Activated CD4-positive, alpha-beta memory T cell treated with anti-CD3 and anti-CD28 coated beads for 36 hours (primary cell): Measurements from ENCODE around the gene GALNT10. TPM values are rescaled to one million over a fixed set of nuclear protein-coding genes. Genes with fewer than 3 reads are reported as not detected.

ENCODE experiments used
- CTCF ChIA-PET: fragments of 350-600 bp; sonication (Branson Sonifier 250); formaldehyde crosslinking; loops from one replicate; lab custom pipeline; 2021; ENCODE audit warnings: antibody characterized with exemption, inconsistent platforms; lab: Charles Lee
- POLR2A ChIA-PET: fragments of 350-600 bp; sonication (Branson Sonifier 250); formaldehyde crosslinking; loops from one replicate; lab custom pipeline; 2021; ENCODE audit warnings: antibody characterized with exemption; lab: Charles Lee
- DNase-seq: peaks from one replicate; pipeline ENCODE4 v3.0.0-alpha.2; 2020
- H3K27ac Mint-ChIP-seq: one replicate; pipeline ENCODE4 v1.8.0; 2021; ENCODE audit warnings: mixed read lengths
- H3K27me3 Mint-ChIP-seq: one replicate; pipeline ENCODE4 v1.8.0; 2021; ENCODE audit warnings: mixed read lengths
- H3K36me3 Mint-ChIP-seq: one replicate; pipeline ENCODE4 v1.8.0; 2021; ENCODE audit warnings: mixed read lengths
- H3K4me1 Mint-ChIP-seq: one replicate; pipeline ENCODE4 v1.8.0; 2021; ENCODE audit warnings: low read depth, mixed read lengths
- H3K4me3 Mint-ChIP-seq: one replicate; pipeline ENCODE4 v1.8.0; 2021; ENCODE audit warnings: mild to moderate bottlenecking, mixed read lengths
- H3K9me3 Mint-ChIP-seq: one replicate; pipeline ENCODE4 v1.8.0; 2021; ENCODE audit warnings: mixed read lengths
- intact Hi-C: fragments of 100-400 bp; cut with micrococcal nuclease; formaldehyde crosslinking; loops from one replicate; pipeline ENCODE4 v1.15.1; 2023
- total RNA-seq, 2 experiments: library from RNA; stranded (reverse); gene quantifications; one replicate each; pipeline ENCODE4 v1.2.3, GENCODE V29; 2021

GALNT10 gene
- total RNA-seq, 2 experiments from 2014 or later, result 23.8 to 26.9 TPM

DNA sequence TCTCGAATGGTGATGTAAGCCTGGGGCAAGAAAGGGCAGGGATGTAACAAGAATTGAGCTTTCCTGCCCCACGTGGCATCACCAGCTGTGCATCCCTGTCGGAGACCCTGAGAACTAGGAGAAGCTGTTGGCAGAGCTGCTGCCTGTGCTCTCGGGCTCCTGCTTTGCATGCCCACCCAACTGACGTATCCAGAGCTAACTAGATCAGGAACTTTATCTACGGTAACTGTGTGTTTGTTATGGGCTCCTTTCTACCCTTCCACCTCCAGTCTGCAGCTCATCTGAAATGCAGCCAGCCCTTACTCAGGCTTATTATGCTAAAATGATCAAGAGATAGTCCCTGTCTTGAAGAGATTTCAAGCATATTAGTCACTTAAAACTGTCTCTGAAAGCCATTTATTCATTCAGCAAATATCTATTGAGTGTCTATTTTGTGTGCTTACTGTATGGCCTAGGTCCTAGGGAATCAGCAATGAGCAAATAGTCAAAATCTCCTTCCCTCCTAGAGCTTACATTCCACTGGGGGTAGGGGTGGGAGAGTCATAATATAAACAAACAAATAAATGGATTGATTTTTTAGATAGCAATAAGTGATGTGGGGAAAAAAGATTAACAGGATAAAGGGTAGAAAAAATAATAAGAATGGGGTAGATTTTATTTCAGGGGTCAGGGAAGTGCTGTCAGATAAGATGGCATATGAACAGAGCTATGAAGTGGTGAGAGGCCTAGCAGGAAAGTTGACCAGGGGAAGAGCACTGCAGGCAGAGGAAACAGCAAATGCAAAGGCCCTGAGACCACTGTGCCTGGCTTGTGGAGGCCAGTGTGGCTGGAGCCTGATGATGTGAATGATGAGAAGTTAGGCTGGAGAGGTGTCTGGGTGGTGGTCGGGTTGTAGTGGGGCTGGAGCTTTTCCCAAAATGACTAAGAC lies 118.2 kb downstream of the GALNT10 start:
- Mint-ChIP-seq H3K9me3 (peaks cover 12% of the 10 kb centered on the region), H3K4me1 (peaks cover 30% of the 10 kb centered on the region), H3K27ac (no peak overlapping the region), H3K27me3 (no peaks in the 10 kb centered on the region), H3K36me3 (peaks cover 26% of the 10 kb centered on the region), H3K4me3 (no peak overlapping the region)
- ChIA-PET POLR2A (no interaction called here), CTCF (no interaction called here)
- DNase-seq, result no peak
- intact Hi-C loops, result no loop called here

DNA sequence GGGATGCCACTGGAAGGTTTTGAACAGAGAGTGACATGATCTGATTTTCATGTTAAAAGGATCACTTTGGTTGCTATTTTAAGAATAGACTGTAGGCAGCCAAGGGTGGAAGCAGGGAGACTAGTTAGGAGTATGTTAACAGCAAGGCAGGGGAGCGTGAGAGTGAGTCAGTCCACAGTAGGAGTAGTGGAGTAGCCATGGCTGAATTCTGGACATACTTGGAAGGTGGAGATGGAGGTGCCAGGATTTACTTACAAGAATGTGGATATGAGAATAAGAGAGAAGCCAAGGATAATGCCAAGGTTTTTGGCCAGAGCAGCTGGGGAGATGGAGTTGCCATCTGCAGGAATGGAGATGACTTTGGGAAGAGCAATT lies 118.8 kb downstream of the GALNT10 start:
- intact Hi-C loops, result no loop called here
- no peaks in the 10 kb centered on the region for H3K27me3 Mint-ChIP-seq
- DNase-seq, result no peak
- H3K9me3 Mint-ChIP-seq, result peaks cover 7% of the 10 kb centered on the region
- CTCF ChIA-PET, result interaction anchor here (1.0 kb wide), 1 partner anchor 237 kb away, joined by 3 read pairs; no protein-coding TSS in a partner anchor
- H3K36me3 Mint-ChIP-seq, result peaks cover 20% of the 10 kb centered on the region
- POLR2A ChIA-PET, result no interaction called here
- H3K4me1 Mint-ChIP-seq, result peaks cover 30% of the 10 kb centered on the region
- no peak overlapping the region for H3K4me3 Mint-ChIP-seq
- peak overlapping the region; percentile 26 for H3K27ac Mint-ChIP-seq

DNA sequence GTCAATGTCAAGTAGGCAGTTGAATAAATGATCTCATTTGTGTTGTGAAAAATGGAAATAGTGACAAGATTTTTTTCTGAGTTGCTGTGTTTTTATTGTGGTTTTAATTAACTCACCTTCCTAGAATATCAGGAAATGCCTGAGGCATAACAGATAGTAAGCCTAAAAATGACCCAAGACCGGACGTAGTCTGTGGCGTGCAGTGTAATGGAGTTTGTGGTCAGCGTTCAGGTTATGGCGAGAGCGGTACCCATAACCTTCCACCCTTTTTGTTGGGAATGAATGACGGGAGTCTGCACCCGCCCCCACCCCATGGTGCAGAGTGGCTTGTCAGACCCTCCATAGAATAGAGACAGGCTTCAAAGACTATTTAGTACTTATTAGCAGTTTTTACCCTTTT lies 119.3 kb downstream of the GALNT10 start:
- peak; percentile 42 for DNase-seq
- Mint-ChIP-seq H3K9me3 (peaks cover 4% of the 10 kb centered on the region), H3K27me3 (no peaks in the 10 kb centered on the region), H3K4me3 (no peak overlapping the region), H3K4me1 (peaks cover 30% of the 10 kb centered on the region), H3K36me3 (peaks cover 16% of the 10 kb centered on the region), H3K27ac (no peak overlapping the region)
- POLR2A ChIA-PET, result no interaction called here
- CTCF ChIA-PET, result interaction anchor here (1.0 kb wide), 1 partner anchor 238 kb away, joined by 3 read pairs; no protein-coding TSS in a partner anchor
- intact Hi-C loops, result loop anchor here (5.0 to 10.0 kb wide), 2 partner anchors 113 to 235 kb away; no protein-coding TSS in a partner anchor

DNA sequence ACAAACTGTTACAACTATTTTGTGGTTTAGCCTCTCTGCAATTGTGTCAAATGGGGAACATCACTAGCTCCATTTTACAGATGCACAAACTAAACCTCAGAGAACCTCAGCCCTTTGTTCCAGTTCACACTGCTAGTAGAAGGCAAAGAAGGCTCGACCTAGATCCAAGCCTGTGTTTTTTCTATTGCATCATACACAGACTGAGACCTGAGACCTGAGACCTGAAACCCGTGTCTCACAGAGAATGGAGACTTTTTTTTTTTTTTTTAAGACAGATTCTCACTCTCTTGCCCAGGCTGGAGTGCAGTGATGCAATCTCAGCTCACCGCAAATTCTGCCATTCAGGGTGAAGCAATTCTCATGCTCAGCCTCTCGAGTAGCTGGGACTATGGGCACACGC lies 120.8 kb downstream of the GALNT10 start:
- CTCF ChIA-PET, result interaction anchor here (0.6 kb wide), 1 partner anchor 137 kb away, joined by 3 read pairs; no protein-coding TSS in a partner anchor
- intact Hi-C loops, result loop anchor here (1.0 to 10.0 kb wide), 3 partner anchors 97 to 237 kb away; no protein-coding TSS in a partner anchor
- POLR2A ChIA-PET, result interaction anchor here (1.2 kb wide), 1 partner anchor 122 kb away, joined by 3 read pairs; no protein-coding TSS in a partner anchor
- peak overlapping the region; percentile 20 for H3K27ac Mint-ChIP-seq
- no peak overlapping the region for H3K4me3 Mint-ChIP-seq
- H3K9me3 Mint-ChIP-seq, result no peaks in the 10 kb centered on the region
- no peaks in the 10 kb centered on the region for H3K27me3 Mint-ChIP-seq
- peaks cover 30% of the 10 kb centered on the region for H3K4me1 Mint-ChIP-seq
- peaks cover 11% of the 10 kb centered on the region for H3K36me3 Mint-ChIP-seq
- DNase-seq, result peak; percentile 70

- no peak overlapping the region for H3K27ac Mint-ChIP-seq
- DNase-seq, result no peak
- CTCF ChIA-PET, result interaction anchor here (0.6 to 1.3 kb wide), 2 partner anchors 137 to 240 kb away, joined by 3 to 5 read pairs; no protein-coding TSS in a partner anchor
- no peak overlapping the region for H3K4me3 Mint-ChIP-seq
- H3K36me3 Mint-ChIP-seq, result peaks cover 6% of the 10 kb centered on the region
- no peaks in the 10 kb centered on the region for H3K9me3 Mint-ChIP-seq
- intact Hi-C loops, result loop anchor here (1.0 to 10.0 kb wide), 3 partner anchors 98 to 237 kb away; no protein-coding TSS in a partner anchor
- POLR2A ChIA-PET, result interaction anchor here (1.2 kb wide), 1 partner anchor 122 kb away, joined by 3 read pairs; no protein-coding TSS in a partner anchor
- H3K27me3 Mint-ChIP-seq, result no peaks in the 10 kb centered on the region
- H3K4me1 Mint-ChIP-seq, result peaks cover 30% of the 10 kb centered on the region
These were observed 121.5 kb downstream of the GALNT10 start for GRCh38 chr5:154312000-154312399.

DNA sequence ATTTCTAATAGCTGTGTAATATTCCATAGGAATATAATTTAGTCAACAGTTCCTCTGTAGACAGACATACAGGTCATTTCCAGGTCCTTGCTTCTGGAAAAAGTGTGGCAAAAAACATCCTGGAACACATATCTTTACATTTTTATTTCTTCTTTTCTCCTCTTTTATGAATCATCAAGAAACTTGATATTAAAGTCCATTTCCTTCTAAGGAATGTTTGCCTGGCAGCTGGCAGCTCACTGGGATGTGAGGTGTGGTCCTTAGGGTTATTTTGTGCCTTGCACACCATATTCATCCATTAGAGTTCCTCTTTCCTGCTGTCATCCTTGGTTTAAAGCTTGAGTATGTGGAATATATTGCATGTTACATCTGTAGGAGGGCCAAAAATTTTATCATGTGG lies 122.0 kb downstream of the GALNT10 start:
- intact Hi-C loops, result loop anchor here (5.0 to 10.0 kb wide), 2 partner anchors 115 to 238 kb away; no protein-coding TSS in a partner anchor
- CTCF ChIA-PET, result interaction anchor here (1.3 kb wide), 1 partner anchor 240 kb away, joined by 5 read pairs; no protein-coding TSS in a partner anchor
- Mint-ChIP-seq H3K4me1 (peaks cover 30% of the 10 kb centered on the region), H3K4me3 (no peak overlapping the region), H3K27ac (no peak overlapping the region), H3K9me3 (no peaks in the 10 kb centered on the region), H3K36me3 (peaks cover 6% of the 10 kb centered on the region), H3K27me3 (no peaks in the 10 kb centered on the region)
- POLR2A ChIA-PET, result interaction anchor here (1.2 kb wide), 1 partner anchor 123 kb away, joined by 3 read pairs; no protein-coding TSS in a partner anchor
- DNase-seq, result no peak

- no peak overlapping the region for H3K27ac Mint-ChIP-seq
- intact Hi-C loops, result loop anchor here (5.0 to 10.0 kb wide), 2 partner anchors 116 to 239 kb away; no protein-coding TSS in a partner anchor
- peaks cover 29% of the 10 kb centered on the region for H3K4me1 Mint-ChIP-seq
- DNase-seq, result no peak
- H3K9me3 Mint-ChIP-seq, result no peaks in the 10 kb centered on the region
- peaks cover 6% of the 10 kb centered on the region for H3K36me3 Mint-ChIP-seq
- H3K4me3 Mint-ChIP-seq, result no peak overlapping the region
- CTCF ChIA-PET, result interaction anchor here (1.3 kb wide), 1 partner anchor 241 kb away, joined by 5 read pairs; no protein-coding TSS in a partner anchor
- POLR2A ChIA-PET, result no interaction called here
- H3K27me3 Mint-ChIP-seq, result no peaks in the 10 kb centered on the region
These were observed 123.0 kb downstream of the GALNT10 start for GRCh38 chr5:154313360-154314017.

- Mint-ChIP-seq H3K4me1 (peaks cover 12% of the 10 kb centered on the region), H3K36me3 (peaks cover 2% of the 10 kb centered on the region), H3K4me3 (no peak overlapping the region), H3K27ac (no peak overlapping the region), H3K27me3 (no peaks in the 10 kb centered on the region), H3K9me3 (no peaks in the 10 kb centered on the region)
- no peak for DNase-seq
- CTCF ChIA-PET, result no interaction called here
- POLR2A ChIA-PET, result no interaction called here
- intact Hi-C loops, result loop anchor here (10.0 kb wide), 1 partner anchor 240 kb away; no protein-coding TSS in a partner anchor
These were observed 124.7 kb downstream of the GALNT10 start for GRCh38 chr5:154315196-154315595.

DNA sequence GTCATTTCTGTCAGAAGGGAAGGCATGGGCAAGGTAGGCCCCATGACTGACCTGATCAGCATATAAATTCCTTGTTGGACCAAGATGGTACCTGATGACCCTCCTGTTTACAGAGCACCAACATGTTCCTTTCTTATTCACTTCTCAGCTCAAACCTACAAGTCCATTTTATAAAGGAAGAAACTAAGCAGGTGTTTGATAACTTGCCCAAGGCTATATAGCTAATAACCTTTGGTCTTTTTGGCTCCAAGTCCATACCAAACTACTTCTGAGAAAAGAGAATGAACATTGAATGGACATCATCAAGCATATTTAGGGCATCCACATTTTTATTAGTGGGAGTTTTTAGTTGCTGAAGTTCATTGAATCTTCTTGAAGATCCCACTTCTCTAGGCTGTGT lies 125.2 kb downstream of the GALNT10 start:
- H3K36me3 Mint-ChIP-seq, result peaks cover 2% of the 10 kb centered on the region
- H3K9me3 Mint-ChIP-seq, result no peaks in the 10 kb centered on the region
- CTCF ChIA-PET, result no interaction called here
- DNase-seq, result no peak
- peaks cover 15% of the 10 kb centered on the region for H3K4me1 Mint-ChIP-seq
- H3K4me3 Mint-ChIP-seq, result no peak overlapping the region
- POLR2A ChIA-PET, result no interaction called here
- H3K27ac Mint-ChIP-seq, result no peak overlapping the region
- no peaks in the 10 kb centered on the region for H3K27me3 Mint-ChIP-seq
- intact Hi-C loops, result loop anchor here (10.0 kb wide), 1 partner anchor 241 kb away; no protein-coding TSS in a partner anchor

- no peaks in the 10 kb centered on the region for H3K9me3 Mint-ChIP-seq
- peaks cover 10% of the 10 kb centered on the region for H3K4me1 Mint-ChIP-seq
- H3K4me3 Mint-ChIP-seq, result no peak overlapping the region
- H3K27me3 Mint-ChIP-seq, result no peaks in the 10 kb centered on the region
- intact Hi-C loops, result loop anchor here (10.0 kb wide), 1 partner anchor 242 kb away; no protein-coding TSS in a partner anchor
- peaks cover 2% of the 10 kb centered on the region for H3K36me3 Mint-ChIP-seq
- ChIA-PET CTCF (no interaction called here), POLR2A (no interaction called here)
- H3K27ac Mint-ChIP-seq, result no peak overlapping the region
- DNase-seq, result no peak
These were observed 125.8 kb downstream of the GALNT10 start for GRCh38 chr5:154316223-154316935.

GRCh38 chr5:154317916-154318315 lies 127.4 kb downstream of the GALNT10 start:
- intact Hi-C loops, result loop anchor here (10.0 kb wide), 1 partner anchor 243 kb away; no protein-coding TSS in a partner anchor
- Mint-ChIP-seq H3K36me3 (peaks cover 5% of the 10 kb centered on the region), H3K27ac (no peak overlapping the region), H3K9me3 (no peaks in the 10 kb centered on the region), H3K4me3 (no peak overlapping the region), H3K27me3 (no peaks in the 10 kb centered on the region), H3K4me1 (peaks cover 3% of the 10 kb centered on the region)
- ChIA-PET CTCF (no interaction called here), POLR2A (no interaction called here)
- no peak for DNase-seq
